IMR-90 (cell line): ENCODE data around the gene MRPS9. TPM values are rescaled to one million over a fixed set of nuclear protein-coding genes. Genes with fewer than 3 reads are reported as not detected.

Experiments used
- ATAC-seq: fragments of 200-7000 bp; cut with Tn5 transposase; 2 replicates; pipeline ENCODE4 v1.9.1; 2020; ENCODE audit warnings: low read depth, mild to moderate bottlenecking, moderate library complexity
- BruUV-seq: library from RNA; stranded (reverse); fragments of 400-500 nt; replicated peaks from 2 replicates; lab custom pipeline; 2021; lab: Mats Ljungman, UMichigan
- CTCF ChIA-PET: fragments of 300-600 bp; formaldehyde crosslinking; extraction: SDS; loops from one replicate; lab custom pipeline; 2021; ENCODE audit warnings: antibody characterized with exemption; lab: Yijun Ruan, JAX
- POLR2A ChIA-PET: fragments of 300-600 bp; sonication (Branson Sonifier 250); formaldehyde crosslinking; loops from one replicate; lab custom pipeline; 2022; ENCODE audit warnings: antibody characterized with exemption; ENCODE audit not compliant: unreplicated experiment; lab: Charles Lee
- DNase-seq: peaks from one replicate; pipeline ENCODE4 v3.0.0; 2013
- H2AFZ ChIP-seq: replicated peaks from 2 replicates; pipeline ENCODE3; 2013; ENCODE audit warnings: low read length, mild to moderate bottlenecking; ENCODE audit not compliant: poor library complexity
- H2AK5ac ChIP-seq: 2 replicates; pipeline ENCODE4 v1.6.1; 2013; ENCODE audit warnings: low read depth, low read length, inconsistent platforms
- H2AK9ac ChIP-seq: replicated peaks from 2 replicates; pipeline ENCODE3; 2013; ENCODE audit warnings: mild to moderate bottlenecking, low read depth, low read length, moderate library complexity; ENCODE audit not compliant: poor library complexity
- H2BK120ac ChIP-seq: 2 replicates; pipeline ENCODE4 v1.6.1; 2013; ENCODE audit warnings: low read depth, low read length, inconsistent platforms
- H2BK15ac ChIP-seq: 3 replicates; pipeline ENCODE4 v1.6.1; 2013; ENCODE audit warnings: low read depth, low read length, inconsistent platforms
- H2BK20ac ChIP-seq: 2 replicates; pipeline ENCODE4 v1.6.1; 2013; ENCODE audit warnings: low read depth, mild to moderate bottlenecking, inconsistent platforms, low read length, moderate library complexity
- H2BK5ac ChIP-seq: 2 replicates; pipeline ENCODE4 v1.6.1; 2013; ENCODE audit warnings: mild to moderate bottlenecking, low read depth, low read length, inconsistent platforms; ENCODE audit not compliant: poor library complexity, severe bottlenecking
- H3K14ac ChIP-seq: replicated peaks from 2 replicates; pipeline ENCODE4 v1.6.1; 2013; ENCODE audit warnings: low read depth, low read length, inconsistent platforms
- H3K18ac ChIP-seq: 2 replicates; pipeline ENCODE4 v1.6.1; 2013; ENCODE audit warnings: low read depth, low read length, control low read depth
- H3K23ac ChIP-seq: 2 replicates; pipeline ENCODE4 v1.6.1; 2013; ENCODE audit warnings: low read depth, low read length, inconsistent platforms
- H3K27ac ChIP-seq: 2 replicates; pipeline ENCODE4 v1.5.1; 2013; ENCODE audit warnings: mild to moderate bottlenecking, control low read depth, low read length; ENCODE audit not compliant: insufficient read depth
- H3K27me3 ChIP-seq: 2 replicates; pipeline ENCODE4 v1.6.1; 2013; ENCODE audit warnings: low read length; ENCODE audit not compliant: control insufficient read depth, insufficient read depth
- H3K36me3 ChIP-seq: 2 replicates; pipeline ENCODE4 v1.6.1; 2013; ENCODE audit warnings: low read length, mixed read lengths; ENCODE audit not compliant: control insufficient read depth, insufficient read depth
- H3K4ac ChIP-seq: 2 replicates; pipeline ENCODE4 v1.6.1; 2013; ENCODE audit warnings: low read depth, low read length, inconsistent platforms
- H3K4me1 ChIP-seq: 2 replicates; pipeline ENCODE4 v1.6.1; 2013; ENCODE audit warnings: low read length, mixed read lengths; ENCODE audit not compliant: control insufficient read depth, insufficient read depth
- H3K4me2 ChIP-seq: 2 replicates; pipeline ENCODE4 v1.6.1; 2013; ENCODE audit warnings: low read depth, mild to moderate bottlenecking, control low read depth, low read length, moderate library complexity
- H3K4me3 ChIP-seq: 2 replicates; pipeline ENCODE4 v1.5.1; 2013; ENCODE audit warnings: low read depth, mild to moderate bottlenecking, control low read depth, low read length, moderate library complexity; ENCODE audit not compliant: insufficient read depth
- H3K56ac ChIP-seq: 2 replicates; pipeline ENCODE4 v1.6.1; 2013; ENCODE audit warnings: low read length, inconsistent platforms; ENCODE audit not compliant: insufficient read depth; ENCODE audit errors: extremely low read depth
- H3K79me1 ChIP-seq, 2 experiments: 2 replicates each; pipeline ENCODE4 v1.6.1; 2013; ENCODE audit warnings: low read length in 2 of 2, inconsistent platforms in 1 of 2, low read depth in 1 of 2
- H3K9ac ChIP-seq: 2 replicates; pipeline ENCODE4 v1.6.1; 2013; ENCODE audit warnings: low read depth, low read length, control low read depth
- H3K9me1 ChIP-seq: 2 replicates; pipeline ENCODE4 v1.6.1; 2013; ENCODE audit warnings: low read length, inconsistent platforms; ENCODE audit not compliant: insufficient read depth
- H3K9me3 ChIP-seq: 2 replicates; pipeline ENCODE4 v1.6.1; 2013; ENCODE audit warnings: low read length; ENCODE audit not compliant: control insufficient read depth, insufficient read depth
- H4K20me1 ChIP-seq: 2 replicates; pipeline ENCODE4 v1.6.1; 2013; ENCODE audit warnings: low read length, inconsistent platforms; ENCODE audit not compliant: insufficient read depth
- H4K5ac ChIP-seq: 2 replicates; pipeline ENCODE4 v1.6.1; 2013; ENCODE audit warnings: mild to moderate bottlenecking, low read depth, low read length, control low read depth
- H4K8ac ChIP-seq, 2 experiments: 2 replicates each; pipeline ENCODE4 v1.6.1; 2013; ENCODE audit warnings: low read depth in 2 of 2, low read length in 2 of 2, control low read depth in 1 of 2, inconsistent platforms in 1 of 2
- H4K91ac ChIP-seq: 2 replicates; pipeline ENCODE4 v1.6.1; 2013; ENCODE audit warnings: low read depth, low read length, inconsistent platforms; ENCODE audit not compliant: insufficient read depth
- BHLHE40 ChIP-seq: fragments of 150-350 bp; IDR thresholded peaks from 2 replicates; pipeline ENCODE4 v1.6.1; 2016; ENCODE audit warnings: mild to moderate bottlenecking, low read depth, low read length
- CEBPB ChIP-seq: IDR thresholded peaks from 2 replicates; pipeline ENCODE4 v1.6.1; 2012; ENCODE audit warnings: low read depth, low read length, improper control_type of control experiment
- MAFK ChIP-seq: IDR thresholded peaks from 2 replicates; pipeline ENCODE4 v1.6.1; 2012; ENCODE audit warnings: low read depth, low read length, improper control_type of control experiment
- MAZ ChIP-seq: IDR thresholded peaks from 2 replicates; pipeline ENCODE4 v1.6.1; 2012; ENCODE audit warnings: low read depth, mild to moderate bottlenecking, low read length, improper control_type of control experiment, moderate library complexity, borderline replicate concordance
- NFE2L2 ChIP-seq: fragments of 150-350 bp; IDR thresholded peaks from 2 replicates; pipeline ENCODE4 v1.6.1; 2016; ENCODE audit warnings: low read depth, mild to moderate bottlenecking, low read length
- RFX5 ChIP-seq: IDR thresholded peaks from 2 replicates; pipeline ENCODE4 v1.8.0; 2012; ENCODE audit warnings: low read depth, mild to moderate bottlenecking, low read length, moderate library complexity
- SMC3 ChIP-seq: fragments of 150-350 bp; IDR thresholded peaks from 2 replicates; pipeline ENCODE4 v1.6.1; 2016; ENCODE audit warnings: low read depth, mild to moderate bottlenecking, antibody characterized with exemption, low read length, moderate library complexity
- WGBS, 2 experiments: methylation state at CpG; one replicate each; pipeline versions ENCODE4 v1.1.5 to v1.1.7; 2013; ENCODE audit warnings: missing lambda C conversion rate in 2 of 2; ENCODE audit not compliant: insufficient read length in 1 of 2; ENCODE audit errors: extremely low coverage in 2 of 2; 5-methylcytosine and 5-hydroxymethylcytosine counted together
- dilution Hi-C: fragments of 300-500 bp; cut with HindIII; formaldehyde crosslinking; loops from one replicate; pipeline ENCODE4 v1.14.3; 2018; ENCODE audit warnings: low sequenced_read_pairs; ENCODE audit not compliant: unreplicated experiment
- in situ Hi-C: fragments of 300-500 bp; cut with MboI; formaldehyde crosslinking; loops from 3 replicates; pipeline ENCODE4 v1.14.3; 2019; ENCODE audit warnings: low sequenced_read_pairs, inconsistent platforms, mixed read lengths
- intact Hi-C: fragments of 100-400 bp; cut with micrococcal nuclease; formaldehyde crosslinking; loops from 2 replicates; pipeline ENCODE4 v1.10.0; 2022
- polyA plus RNA-seq, 3 experiments: library from polyadenylated mRNA; depleted of rRNA; stranded (reverse); fragments of >200 nt; gene quantifications; 2 replicates each; pipeline ENCODE4 v1.2.3, GENCODE V29; 2012; ENCODE audit warnings: low replicate concordance in 1 of 3
- total RNA-seq: library from RNA; depleted of rRNA; stranded (reverse); fragments of >200 nt; gene quantifications from 2 replicates; pipeline ENCODE4 v1.2.3, GENCODE V29; 2012
- TF ChIP-seq, protein P1 (sequence below): fragments of 150-350 bp; IDR thresholded peaks from 2 replicates; pipeline ENCODE4 v1.6.1; 2016; ENCODE audit warnings: low read depth, mild to moderate bottlenecking, low read length, moderate library complexity, borderline replicate concordance

Gene MRPS9
- total and polyA plus RNA-seq, 2 of the 4 experiments (the other 2 are of a cell fraction): 20.6 to 27.7 TPM

DNA sequence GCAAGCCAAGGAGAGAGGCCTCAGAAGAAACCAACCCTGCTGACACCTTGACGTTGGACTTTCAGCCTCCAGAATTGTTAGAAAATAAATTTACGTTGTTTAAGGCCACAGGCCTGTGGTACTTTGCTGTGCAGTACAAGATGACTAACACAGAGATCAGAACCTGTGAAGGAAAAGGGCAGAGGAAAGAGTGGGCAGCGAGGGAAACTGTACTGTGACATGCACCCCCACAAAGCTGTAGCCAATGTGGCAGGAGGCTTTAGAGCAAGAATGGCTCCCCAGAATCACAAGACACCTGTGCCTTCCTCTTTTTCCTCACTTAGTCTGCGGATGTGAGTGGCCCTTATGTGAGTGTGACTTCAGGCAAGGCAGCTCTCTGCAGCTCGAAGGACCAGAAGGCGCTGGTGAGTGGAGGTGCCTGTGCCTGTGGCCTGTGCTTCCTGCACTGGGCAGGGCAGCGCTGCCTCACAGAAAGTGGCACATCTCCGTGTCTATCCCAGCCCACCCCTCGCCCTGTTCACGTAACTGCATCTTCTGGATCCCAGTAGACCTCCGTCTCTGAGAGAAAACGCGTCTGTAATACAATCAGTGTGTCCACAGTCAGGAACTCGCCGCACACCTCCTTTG, 89.5 kb downstream of the MRPS9 start:
- peaks cover 15% of the 10 kb centered on the region; the same call in 1 of the 2 replicates for H3K27me3 ChIP-seq
- TF ChIP-seq NFE2L2 (no peak), CEBPB (no peak), MAZ (no peak), MAFK (no peak), BHLHE40 (no peak), SMC3 (no peak), RFX5 (no peak)
- TF ChIP-seq, protein P1, sequence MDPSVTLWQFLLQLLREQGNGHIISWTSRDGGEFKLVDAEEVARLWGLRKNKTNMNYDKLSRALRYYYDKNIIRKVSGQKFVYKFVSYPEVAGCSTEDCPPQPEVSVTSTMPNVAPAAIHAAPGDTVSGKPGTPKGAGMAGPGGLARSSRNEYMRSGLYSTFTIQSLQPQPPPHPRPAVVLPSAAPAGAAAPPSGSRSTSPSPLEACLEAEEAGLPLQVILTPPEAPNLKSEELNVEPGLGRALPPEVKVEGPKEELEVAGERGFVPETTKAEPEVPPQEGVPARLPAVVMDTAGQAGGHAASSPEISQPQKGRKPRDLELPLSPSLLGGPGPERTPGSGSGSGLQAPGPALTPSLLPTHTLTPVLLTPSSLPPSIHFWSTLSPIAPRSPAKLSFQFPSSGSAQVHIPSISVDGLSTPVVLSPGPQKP: no peak
- ChIA-PET CTCF (no interaction called here), POLR2A (no interaction called here)
- H3K27ac ChIP-seq: no peak overlapping the region
- in situ Hi-C loops: no loop called here
- H2BK20ac ChIP-seq: no peak overlapping the region
- no peak overlapping the region for H3K4me3 ChIP-seq
- ATAC-seq (no peak), DNase-seq (no peak)
- H3K23ac ChIP-seq: no peak overlapping the region
- no peak overlapping the region for H2BK5ac ChIP-seq
- no peaks in the 10 kb centered on the region for H3K79me1 ChIP-seq
- 56% methylated on average over 3 of the region's 15 CpGs; no CpG with 5 or more reads in 1 of the 2 experiments for WGBS, 2 experiments
- H3K9me1 ChIP-seq: no peaks in the 10 kb centered on the region
- no peak overlapping the region for H2AFZ ChIP-seq
- H4K5ac ChIP-seq: no peak overlapping the region
- no peak overlapping the region for H2AK5ac ChIP-seq
- intact Hi-C loops: no loop called here
- no peak overlapping the region for H3K56ac ChIP-seq
- dilution Hi-C loops: no loop called here
- BruUV-seq: no TSS peak
- no peaks in the 10 kb centered on the region for H3K36me3 ChIP-seq
- H3K4me2 ChIP-seq: no peak overlapping the region
- no peak overlapping the region for H4K8ac ChIP-seq
- H3K4me1 ChIP-seq: no peaks in the 10 kb centered on the region
- H3K9ac ChIP-seq: no peak overlapping the region
- no peak overlapping the region for H3K4ac ChIP-seq
- no peaks in the 10 kb centered on the region for H4K20me1 ChIP-seq
- no peak overlapping the region for H2BK120ac ChIP-seq
- H2AK9ac ChIP-seq: no peak overlapping the region
- no peak overlapping the region for H4K91ac ChIP-seq
- H3K9me3 ChIP-seq: peaks cover 3% of the 10 kb centered on the region; the same call in 1 of the 2 replicates
- no peak overlapping the region for H3K14ac ChIP-seq
- H2BK15ac ChIP-seq: no peak overlapping the region
- no peak overlapping the region for H3K18ac ChIP-seq
